Keratinocyte (primary cell): ENCODE data around the gene NUDT2. TPM values are rescaled to one million over a fixed set of nuclear protein-coding genes. Genes with fewer than 3 reads are reported as not detected.

Experiments
- DNase-seq: peaks from one replicate; pipeline ENCODE4 v3.0.0-alpha.2; 2011; ENCODE audit warnings: low read depth, missing footprints, low spot score
- FAIRE-seq: peaks from 2 replicates; lab custom pipeline; 2011; peaks lifted over from hg19 to GRCh38; lab: Jason Lieb, UNC
- H2AFZ ChIP-seq: 2 replicates; pipeline ENCODE4 v1.6.0; 2012; ENCODE audit warnings: low read length, control low read depth, inconsistent platforms; ENCODE audit not compliant: control insufficient read depth
- H3K27ac ChIP-seq: 2 replicates; pipeline ENCODE4 v1.5.1; 2011; ENCODE audit warnings: low read length; ENCODE audit not compliant: control insufficient read depth, insufficient read depth
- H3K27me3 ChIP-seq: 3 replicates; pipeline ENCODE4 v1.6.0; 2011; ENCODE audit warnings: low read length; ENCODE audit not compliant: control insufficient read depth, insufficient read depth; ENCODE audit errors: extremely low read depth
- H3K36me3 ChIP-seq, 2 experiments: 2 replicates in 1 of 2; 3 replicates in 1 of 2; pipeline ENCODE4 v1.5.1; 2011; ENCODE audit warnings: low read length in 2 of 2, mild to moderate bottlenecking in 1 of 2; ENCODE audit not compliant: control insufficient read depth in 2 of 2, insufficient read depth in 2 of 2; ENCODE audit errors: extremely low read depth in 1 of 2
- H3K4me1 ChIP-seq: 3 replicates; pipeline ENCODE4 v1.5.1; 2011; ENCODE audit warnings: low read length; ENCODE audit not compliant: control insufficient read depth, insufficient read depth; ENCODE audit errors: extremely low read depth
- H3K4me2 ChIP-seq: 3 replicates; pipeline ENCODE4 v1.6.0; 2011; ENCODE audit warnings: low read depth, low read length; ENCODE audit not compliant: control insufficient read depth, insufficient read depth; ENCODE audit errors: extremely low read depth
- H3K4me3 ChIP-seq, 3 experiments: fragments of 200-600 bp in 1 of 3; sonication (generic) in 1 of 3; 2 replicates in 2 of 3; 3 replicates in 1 of 3; pipeline ENCODE4 v1.5.1; 2011 to 2016; ENCODE audit warnings: low read length in 3 of 3, mild to moderate bottlenecking in 3 of 3, control low read depth in 2 of 3, inconsistent platforms in 1 of 3, low read depth in 1 of 3, mixed read lengths in 1 of 3, mixed run types in 1 of 3, moderate library complexity in 1 of 3; ENCODE audit not compliant: control insufficient read depth in 2 of 3, insufficient read depth in 2 of 3; ENCODE audit errors: extremely low read depth in 1 of 3
- H3K79me2 ChIP-seq: 2 replicates; pipeline ENCODE4 v1.6.0; 2012; ENCODE audit warnings: low read length; ENCODE audit not compliant: control insufficient read depth, insufficient read depth
- H3K9ac ChIP-seq: 3 replicates; pipeline ENCODE4 v1.6.0; 2011; ENCODE audit warnings: low read length; ENCODE audit not compliant: control insufficient read depth, insufficient read depth; ENCODE audit errors: extremely low read depth
- H3K9me1 ChIP-seq: 3 replicates; pipeline ENCODE4 v1.6.0; 2011; ENCODE audit warnings: low read length; ENCODE audit not compliant: control insufficient read depth, insufficient read depth; ENCODE audit errors: extremely low read depth
- H3K9me3 ChIP-seq: 2 replicates; pipeline ENCODE4 v1.5.1; 2012; ENCODE audit warnings: low read depth, low read length; ENCODE audit not compliant: control insufficient read depth
- H4K20me1 ChIP-seq: 3 replicates; pipeline ENCODE4 v1.6.0; 2011; ENCODE audit warnings: low read length; ENCODE audit not compliant: control insufficient read depth, insufficient read depth; ENCODE audit errors: extremely low read depth
- CTCF ChIP-seq, 3 experiments: IDR thresholded peaks in 1 of 3; conservative IDR thresholded peaks in 1 of 3; optimal IDR thresholded peaks in 1 of 3; 2 replicates in 2 of 3; 3 replicates in 1 of 3; pipeline versions ENCODE3 to v1.5.1; 2011; ENCODE audit warnings: low read length in 3 of 3, mild to moderate bottlenecking in 3 of 3, moderate library complexity in 2 of 3, control low read depth in 1 of 3, inconsistent platforms in 1 of 3; ENCODE audit not compliant: insufficient read depth in 2 of 3; ENCODE audit errors: extremely low read depth in 1 of 3
- EZH2 ChIP-seq: IDR thresholded peaks from one replicate; pipeline ENCODE4 v1.6.1; 2012; ENCODE audit warnings: inconsistent platforms, mild to moderate bottlenecking, low read length, moderate library complexity
- dilution Hi-C: fragments of 300-500 bp; cut with MboI; formaldehyde crosslinking; loops from one replicate; pipeline ENCODE4 v1.7.0; 2020; ENCODE audit warnings: low sequenced_read_pairs; ENCODE audit not compliant: extremely low pct_ligation_motif_present
- polyA plus RNA-seq, 5 experiments: library from polyadenylated mRNA; depleted of rRNA in 3 of 5; stranded (reverse) in 3 of 5; stranded (forward) in 1 of 5; unstranded in 1 of 5; fragments of >200 nt; gene quantifications; 1 replicate in 1 of 5; 2 replicates in 3 of 5; 3 replicates in 1 of 5; pipeline versions ENCODE4 v1.2.1 to v1.2.3, GENCODE V29; 2011 to 2012; ENCODE audit warnings: missing spikeins in 2 of 5, low read depth in 1 of 5, low replicate concordance in 1 of 5

NUDT2 gene
- polyA plus RNA-seq, 1 donor (not counting 4 experiments of a cell fraction or from before 2014, with no cell fraction given), result 33.4 TPM

- no peaks in the 10 kb centered on the region for H3K4me1 ChIP-seq
- H3K27me3 ChIP-seq, result no peaks in the 10 kb centered on the region
- no peak for DNase-seq
- no peaks in the 10 kb centered on the region for H4K20me1 ChIP-seq
- H3K9ac ChIP-seq, result no peak overlapping the region
- no peaks in the 10 kb centered on the region for H3K79me2 ChIP-seq
- no peak overlapping the region for H2AFZ ChIP-seq
- no peak overlapping the region for H3K27ac ChIP-seq
- no peak overlapping the region for H3K4me2 ChIP-seq
- TF ChIP-seq EZH2 (no peak), CTCF (optimal IDR thresholded peaks at IDR 0.05 in 1 of 3, IDR thresholded peaks at IDR 0.05 in 1 of 3, conservative IDR thresholded peaks at IDR 0.05 in 1 of 3; ENCODE audit: extremely low read depth in 1 of 3, insufficient read depth in 2 of 3, low read length in 3 of 3) (no peak)
- dilution Hi-C loops, result no loop called here
- FAIRE-seq, result no peak
- H3K36me3 ChIP-seq, result peaks cover 18 to 20% of the 10 kb centered on the region in 2 experiments
- H3K4me3 ChIP-seq, result no peak overlapping the region
- H3K9me3 ChIP-seq, result no peaks in the 10 kb centered on the region
- H3K9me1 ChIP-seq, result no peaks in the 10 kb centered on the region
These were observed 13.7 kb downstream of the NUDT2 start for GRCh38 chr9:34343090-34343489.

GRCh38 chr9:34343605-34344004 lies 14.2 kb downstream of the NUDT2 start:
- no peaks in the 10 kb centered on the region for H3K9me1 ChIP-seq
- H3K79me2 ChIP-seq, result no peaks in the 10 kb centered on the region
- no peaks in the 10 kb centered on the region for H4K20me1 ChIP-seq
- H3K36me3 ChIP-seq, result peaks cover 16 to 19% of the 10 kb centered on the region in 2 experiments
- FAIRE-seq (no peak), DNase-seq (no peak)
- H2AFZ ChIP-seq, result no peak overlapping the region
- no peaks in the 10 kb centered on the region for H3K4me1 ChIP-seq
- H3K27me3 ChIP-seq, result no peaks in the 10 kb centered on the region
- H3K27ac ChIP-seq, result no peak overlapping the region
- H3K4me3 ChIP-seq, result no peak overlapping the region
- no peak overlapping the region for H3K9ac ChIP-seq
- no peak overlapping the region for H3K4me2 ChIP-seq
- no peaks in the 10 kb centered on the region for H3K9me3 ChIP-seq
- TF ChIP-seq EZH2 (no peak), CTCF (optimal IDR thresholded peaks at IDR 0.05 in 1 of 3, IDR thresholded peaks at IDR 0.05 in 1 of 3, conservative IDR thresholded peaks at IDR 0.05 in 1 of 3; ENCODE audit: extremely low read depth in 1 of 3, insufficient read depth in 2 of 3, low read length in 3 of 3) (no peak)
- dilution Hi-C loops, result no loop called here
